GM11168 (cell line): Measurements from ENCODE around the gene SSPN.
"Not testable (repeated sequence)": the region's sequence is repeated elsewhere in the genome, so short reads cannot be mapped to it uniquely, and the experiment has no call there.

Source experiments
- in situ Hi-C: fragments of 300-500 bp; cut with MboI; formaldehyde crosslinking; loops from one replicate; pipeline ENCODE4 v1.12.0; 2022; ENCODE audit warnings: low sequenced_read_pairs; ENCODE audit not compliant: unreplicated experiment

Gene SSPN

GRCh38 chr12:26226122-26226521, 30.7 kb downstream of the SSPN start:
- in situ Hi-C loops = no loop called here

GRCh38 chr12:26226629-26227360, 31.4 kb downstream of the SSPN start:
- in situ Hi-C loops = no loop called here

GRCh38 chr12:26227361-26227745, 32.0 kb downstream of the SSPN start:
- in situ Hi-C loops = no loop called here

GRCh38 chr12:26229910-26230309, 34.5 kb downstream of the SSPN start:
- in situ Hi-C loops = no loop called here

- in situ Hi-C loops = no loop called here
Observed at GRCh38 chr12:26231470-26231869, 36.1 kb downstream of the SSPN start.

- in situ Hi-C loops = no loop called here
Observed at GRCh38 chr12:26231921-26232320, 36.5 kb downstream of the SSPN start.

GRCh38 chr12:26233631-26234030, 38.3 kb downstream of the SSPN start:
- in situ Hi-C loops = no loop called here

GRCh38 chr12:26235465-26235864, 40.1 kb downstream of the SSPN start:
- in situ Hi-C loops = not testable (repeated sequence)

- in situ Hi-C loops = no loop called here
Observed at GRCh38 chr12:26238341-26239121, 43.2 kb downstream of the SSPN start.

- in situ Hi-C loops = no loop called here
Observed at GRCh38 chr12:26239122-26239851, 43.9 kb downstream of the SSPN start.

GRCh38 chr12:26239852-26240815, 44.8 kb downstream of the SSPN start:
- in situ Hi-C loops = no loop called here

GRCh38 chr12:26241080-26241479, 45.7 kb downstream of the SSPN start:
- in situ Hi-C loops = no loop called here

GRCh38 chr12:26242683-26243082, 47.3 kb downstream of the SSPN start:
- in situ Hi-C loops = no loop called here

GRCh38 chr12:26244503-26244902, 49.1 kb downstream of the SSPN start:
- in situ Hi-C loops = no loop called here

GRCh38 chr12:26245175-26245942, 50.0 kb downstream of the SSPN start:
- in situ Hi-C loops = no loop called here

GRCh38 chr12:26246483-26247164, 51.3 kb downstream of the SSPN start:
- in situ Hi-C loops = no loop called here

- in situ Hi-C loops = no loop called here
Observed at GRCh38 chr12:26247873-26248272, 52.5 kb downstream of the SSPN start.

GRCh38 chr12:26250801-26251200, 55.4 kb downstream of the SSPN start:
- in situ Hi-C loops = no loop called here

GRCh38 chr12:26251600-26251999, 56.2 kb downstream of the SSPN start:
- in situ Hi-C loops = no loop called here
